ENCODE measurements around the gene AP4B1. TPM values are rescaled to one million over a fixed set of nuclear protein-coding genes. Genes with fewer than 3 reads are reported as not detected.
"Not testable (repeated sequence)": the region's sequence is repeated elsewhere in the genome, so short reads cannot be mapped to it uniquely, and the experiment has no call there.

Gene AP4B1
- total RNA-seq: 10 to 100 TPM in 5 of 6 donors, 1 to 10 TPM in 1; 6.2 to 29.3 (median 14.0) TPM

- Histone ChIP-seq H3K9me3 (no peaks in the 10 kb centered on the region), H3K27me3 (no peaks in the 10 kb centered on the region), H3K36me3 (peaks cover 0 to 34% (median 6%) of the 10 kb centered on the region in 4 donors), H3K4me3 (peak within 1 kb of the TSS; percentile 59 to 92 (median 80)), H3K4me1 (peaks cover 16 to 37% (median 17%) of the 10 kb centered on the region in 4 donors), H3K27ac (peak within 1 kb of the TSS; percentile 89 to 93 (median 92))
- peak; percentile 75 to 77 for TF ChIP-seq POLR2AphosphoS5 (IDR thresholded peaks at IDR 0.05)
- TF ChIP-seq, protein P1, sequence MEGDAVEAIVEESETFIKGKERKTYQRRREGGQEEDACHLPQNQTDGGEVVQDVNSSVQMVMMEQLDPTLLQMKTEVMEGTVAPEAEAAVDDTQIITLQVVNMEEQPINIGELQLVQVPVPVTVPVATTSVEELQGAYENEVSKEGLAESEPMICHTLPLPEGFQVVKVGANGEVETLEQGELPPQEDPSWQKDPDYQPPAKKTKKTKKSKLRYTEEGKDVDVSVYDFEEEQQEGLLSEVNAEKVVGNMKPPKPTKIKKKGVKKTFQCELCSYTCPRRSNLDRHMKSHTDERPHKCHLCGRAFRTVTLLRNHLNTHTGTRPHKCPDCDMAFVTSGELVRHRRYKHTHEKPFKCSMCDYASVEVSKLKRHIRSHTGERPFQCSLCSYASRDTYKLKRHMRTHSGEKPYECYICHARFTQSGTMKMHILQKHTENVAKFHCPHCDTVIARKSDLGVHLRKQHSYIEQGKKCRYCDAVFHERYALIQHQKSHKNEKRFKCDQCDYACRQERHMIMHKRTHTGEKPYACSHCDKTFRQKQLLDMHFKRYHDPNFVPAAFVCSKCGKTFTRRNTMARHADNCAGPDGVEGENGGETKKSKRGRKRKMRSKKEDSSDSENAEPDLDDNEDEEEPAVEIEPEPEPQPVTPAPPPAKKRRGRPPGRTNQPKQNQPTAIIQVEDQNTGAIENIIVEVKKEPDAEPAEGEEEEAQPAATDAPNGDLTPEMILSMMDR (IDR thresholded peaks at IDR 0.05): peak; percentile 56 to 96 (median 94)
- TF ChIP-seq POLR2A (IDR thresholded peaks at IDR 0.05): peak; percentile 48 to 83 (median 77)
- TF ChIP-seq EP300 (IDR thresholded peaks at IDR 0.05): peak in 2 of 4 donors; percentile 26 to 72
- DNase-seq (peak; percentile 98 to 100), ATAC-seq (ENCODE audit: low FRiP score in 2 of 2) (peak; percentile 98 to 100)
- WGBS, 2 donors: 0 to 1% methylated on average over 38 to 67 of the region's 67 CpGs
Observed at GRCh38 chr1:113904674-113905434, at the start of gene AP4B1, which contains the start of gene DCLRE1B. Gene AP4B1 (minus strand): TSS chr1:113904799. CDS start chr1:113904717, 82 bp downstream. Gene DCLRE1B (plus strand): TSS chr1:113905326. CDS start chr1:113905587, 261 bp downstream.

GRCh38 chr1:113951719-113952118 is 47.1 kb upstream of the AP4B1 start:
- DNase-seq (no peak), ATAC-seq (ENCODE audit: low FRiP score in 2 of 2) (no peak)
- 88 to 96% methylated on average over 2 of the region's 2 CpGs for WGBS, 2 donors
- H3K9me3 ChIP-seq: no peaks in the 10 kb centered on the region
- no peak overlapping the region for H3K4me3 ChIP-seq
- TF ChIP-seq POLR2A (IDR thresholded peaks at IDR 0.05): no peak
- TF ChIP-seq POLR2AphosphoS5 (IDR thresholded peaks at IDR 0.05): no peak
- H3K4me1 ChIP-seq: peaks cover 24 to 34% (median 32%) of the 10 kb centered on the region in 4 donors
- no peaks in the 10 kb centered on the region for H3K27me3 ChIP-seq
- peaks cover 6 to 35% (median 9%) of the 10 kb centered on the region in 4 donors for H3K36me3 ChIP-seq
- no peak overlapping the region for H3K27ac ChIP-seq

GRCh38 chr1:113950908-113951307 is 46.3 kb upstream of the AP4B1 start:
- TF ChIP-seq POLR2A (IDR thresholded peaks at IDR 0.05): no peak
- no peak for TF ChIP-seq POLR2AphosphoS5 (IDR thresholded peaks at IDR 0.05)
- no peak for TF ChIP-seq EP300 (IDR thresholded peaks at IDR 0.05)
- TF ChIP-seq, protein P1 (IDR thresholded peaks at IDR 0.05): no peak
- H3K4me3 ChIP-seq: no peak overlapping the region
- ATAC-seq (ENCODE audit: low FRiP score in 2 of 2): no peak
- H3K4me1 ChIP-seq: peaks cover 30 to 42% (median 40%) of the 10 kb centered on the region in 4 donors
- no peak overlapping the region for H3K27ac ChIP-seq
- DNase-seq: no peak
- no peaks in the 10 kb centered on the region for H3K27me3 ChIP-seq
- H3K36me3 ChIP-seq: peaks cover 0 to 27% (median 3%) of the 10 kb centered on the region in 4 donors
- H3K9me3 ChIP-seq: no peaks in the 10 kb centered on the region
- 93 to 100% methylated on average over 1 of the region's 1 CpG for WGBS, 2 donors

- TF ChIP-seq POLR2AphosphoS5 (IDR thresholded peaks at IDR 0.05): no peak
- TF ChIP-seq, protein P1 (IDR thresholded peaks at IDR 0.05): peak in 2 of 6 experiments; percentile 20 to 47
- H3K27ac ChIP-seq: peak overlapping the region in 2 of 4 donors; percentile 27 to 59
- DNase-seq (no peak), ATAC-seq (ENCODE audit: low FRiP score in 2 of 2) (no peak)
- WGBS, 2 donors: 82 to 100% methylated on average over 4 to 5 of the region's 5 CpGs
- no peaks in the 10 kb centered on the region for H3K9me3 ChIP-seq
- no peaks in the 10 kb centered on the region for H3K27me3 ChIP-seq
- H3K4me3 ChIP-seq: no peak overlapping the region
- H3K36me3 ChIP-seq: peaks cover 0 to 12% (median 0%) of the 10 kb centered on the region in 4 donors
- peaks cover 30 to 45% (median 44%) of the 10 kb centered on the region in 4 donors for H3K4me1 ChIP-seq
Observed at GRCh38 chr1:113949007-113949406, 44.4 kb upstream of the AP4B1 start.

DNA sequence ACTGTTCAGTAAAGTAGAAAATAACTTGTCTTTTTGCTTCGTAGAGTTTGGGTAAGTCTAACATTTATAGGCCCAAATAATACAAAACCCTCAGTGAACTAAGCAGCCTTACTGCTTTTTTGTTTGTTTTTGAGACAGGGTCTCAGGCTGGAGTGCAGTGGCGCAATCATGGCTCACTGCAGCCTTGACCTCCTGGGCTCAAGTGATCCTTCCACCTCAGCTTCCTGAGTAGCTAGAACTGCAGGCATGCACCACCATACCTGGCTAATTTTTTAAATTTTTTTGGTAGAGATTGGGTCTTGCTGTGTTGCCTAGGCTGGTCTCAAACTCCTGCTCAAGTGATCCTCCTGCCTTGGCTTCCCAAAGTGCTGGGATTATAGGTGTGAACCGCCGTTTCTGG is 43.6 kb upstream of the AP4B1 start:
- WGBS, 2 donors: 64 to 73% methylated on average over 4 of the region's 4 CpGs
- peak overlapping the region in 2 of 4 donors; percentile 59 to 76 for H3K27ac ChIP-seq

More for the DNA sequence above, 43.6 kb upstream of the AP4B1 start:
- H3K27me3 ChIP-seq; H3K4me3 ChIP-seq; ATAC-seq (ENCODE audit: low FRiP score in 2 of 2); H3K36me3 ChIP-seq; H3K9me3 ChIP-seq: not testable (repeated sequence)
- peaks cover 36 to 47% (median 45%) of the 10 kb centered on the region in 4 donors for H3K4me1 ChIP-seq
- DNase-seq: peak in 1 of 2 donors; percentile 53
